ENCODE data around the gene ADD2.

ADD2 gene

GRCh38 chr2:70674636-70675430, 93.2 kb downstream of the ADD2 start:
- Histone ChIP-seq H3K36me3 (ENCODE audit: control insufficient read depth in 4 of 4, insufficient read depth in 4 of 4, low read length in 3 of 4) (no peaks in the 10 kb centered on the region), H3K9me3 (ENCODE audit: control extremely low read depth in 1 of 5, control insufficient read depth in 4 of 5, insufficient read depth in 2 of 5, low read depth in 1 of 5, low read length in 4 of 5) (no peaks in the 10 kb centered on the region), H3K27me3 (replicated peaks in 2 of 5; ENCODE audit: control insufficient read depth in 4 of 5, insufficient read depth in 5 of 5, low read length in 4 of 5) (no peaks in the 10 kb centered on the region), H3K4me1 (ENCODE audit: control extremely low read depth in 1 of 4, control insufficient read depth in 4 of 4, insufficient read depth in 4 of 4, low read length in 3 of 4) (no peaks in the 10 kb centered on the region), H3K4me3 (ENCODE audit: control insufficient read depth in 1 of 7, extremely low read depth in 1 of 7, insufficient read depth in 4 of 7, low read depth in 2 of 7, low read length in 6 of 7) (no peak overlapping the region), H3K27ac (ENCODE audit: insufficient read depth in 1 of 2, low read depth in 1 of 2, low read length in 2 of 2, poor library complexity in 1 of 2, severe bottlenecking in 2 of 2) (no peak overlapping the region)
- ChIA-PET CTCF (interaction anchor here (0.8 to 1.8 kb wide), 3 partner anchors 12 to 27 kb away, joined by 3 to 8 read pairs (median 3); no protein-coding TSS in a partner anchor), POLR2A (no interaction called here)
- WGBS (ENCODE audit: insufficient coverage), result 98% methylated on average over 10 of the region's 11 CpGs
- DNase-seq, result no peak

GRCh38 chr2:70673041-70673647, 94.9 kb downstream of the ADD2 start:
- POLR2A ChIA-PET, result no interaction called here
- H3K36me3 ChIP-seq (ENCODE audit: control insufficient read depth in 4 of 4, insufficient read depth in 4 of 4, low read length in 3 of 4), result no peaks in the 10 kb centered on the region
- CTCF ChIA-PET, result interaction anchor here (0.7 to 1.8 kb wide), 3 partner anchors 13 to 14 kb away, joined by 4 to 8 read pairs (median 4); no protein-coding TSS in a partner anchor

GRCh38 chr2:70671092-70671675, 96.8 kb downstream of the ADD2 start:
- no peak for DNase-seq
- Histone ChIP-seq H3K27me3 (replicated peaks in 2 of 5; ENCODE audit: control insufficient read depth in 4 of 5, insufficient read depth in 5 of 5, low read length in 4 of 5) (peaks cover 0 to 2% (median 0%) of the 10 kb centered on the region in 5 experiments), H3K4me3 (ENCODE audit: control insufficient read depth in 1 of 7, extremely low read depth in 1 of 7, insufficient read depth in 4 of 7, low read depth in 2 of 7, low read length in 6 of 7) (no peak overlapping the region), H3K9me3 (ENCODE audit: control extremely low read depth in 1 of 5, control insufficient read depth in 4 of 5, insufficient read depth in 2 of 5, low read depth in 1 of 5, low read length in 4 of 5) (no peaks in the 10 kb centered on the region), H3K36me3 (ENCODE audit: control insufficient read depth in 4 of 4, insufficient read depth in 4 of 4, low read length in 3 of 4) (no peaks in the 10 kb centered on the region), H3K4me1 (ENCODE audit: control extremely low read depth in 1 of 4, control insufficient read depth in 4 of 4, insufficient read depth in 4 of 4, low read length in 3 of 4) (no peaks in the 10 kb centered on the region), H3K27ac (ENCODE audit: insufficient read depth in 1 of 2, low read depth in 1 of 2, low read length in 2 of 2, poor library complexity in 1 of 2, severe bottlenecking in 2 of 2) (no peak overlapping the region)
- 100% methylated on average over 4 of the region's 7 CpGs for WGBS (ENCODE audit: insufficient coverage)
- CTCF ChIA-PET, result interaction anchor here (1.5 to 1.6 kb wide), 2 partner anchors 15 kb away, joined by 5 to 10 read pairs; no protein-coding TSS in a partner anchor
- POLR2A ChIA-PET, result no interaction called here

More at GRCh38 chr2:70673041-70673647, 94.9 kb downstream of the ADD2 start:
- WGBS (ENCODE audit: insufficient coverage), result 97% methylated on average over 7 of the region's 7 CpGs
- no peak overlapping the region for H3K4me3 ChIP-seq (ENCODE audit: control insufficient read depth in 1 of 7, extremely low read depth in 1 of 7, insufficient read depth in 4 of 7, low read depth in 2 of 7, low read length in 6 of 7)
- no peaks in the 10 kb centered on the region for H3K9me3 ChIP-seq (ENCODE audit: control extremely low read depth in 1 of 5, control insufficient read depth in 4 of 5, insufficient read depth in 2 of 5, low read depth in 1 of 5, low read length in 4 of 5)
- no peak overlapping the region for H3K27ac ChIP-seq (ENCODE audit: insufficient read depth in 1 of 2, low read depth in 1 of 2, low read length in 2 of 2, poor library complexity in 1 of 2, severe bottlenecking in 2 of 2)
- DNase-seq, result no peak
- H3K4me1 ChIP-seq (ENCODE audit: control extremely low read depth in 1 of 4, control insufficient read depth in 4 of 4, insufficient read depth in 4 of 4, low read length in 3 of 4), result no peaks in the 10 kb centered on the region
- H3K27me3 ChIP-seq (replicated peaks in 2 of 5; ENCODE audit: control insufficient read depth in 4 of 5, insufficient read depth in 5 of 5, low read length in 4 of 5), result no peaks in the 10 kb centered on the region

- peaks cover 0 to 2% (median 0%) of the 10 kb centered on the region in 5 experiments for H3K27me3 ChIP-seq (replicated peaks in 2 of 5; ENCODE audit: control insufficient read depth in 4 of 5, insufficient read depth in 5 of 5, low read length in 4 of 5)
- POLR2A ChIA-PET, result no interaction called here
- H3K9me3 ChIP-seq (ENCODE audit: control extremely low read depth in 1 of 5, control insufficient read depth in 4 of 5, insufficient read depth in 2 of 5, low read depth in 1 of 5, low read length in 4 of 5), result no peaks in the 10 kb centered on the region
- H3K36me3 ChIP-seq (ENCODE audit: control insufficient read depth in 4 of 4, insufficient read depth in 4 of 4, low read length in 3 of 4), result no peaks in the 10 kb centered on the region
- no peak overlapping the region for H3K4me3 ChIP-seq (ENCODE audit: control insufficient read depth in 1 of 7, extremely low read depth in 1 of 7, insufficient read depth in 4 of 7, low read depth in 2 of 7, low read length in 6 of 7)
- no peak overlapping the region for H3K27ac ChIP-seq (ENCODE audit: insufficient read depth in 1 of 2, low read depth in 1 of 2, low read length in 2 of 2, poor library complexity in 1 of 2, severe bottlenecking in 2 of 2)
- DNase-seq, result no peak
- WGBS (ENCODE audit: insufficient coverage), result no CpG with 5 or more reads among the region's 3 CpGs
- H3K4me1 ChIP-seq (ENCODE audit: control extremely low read depth in 1 of 4, control insufficient read depth in 4 of 4, insufficient read depth in 4 of 4, low read length in 3 of 4), result no peaks in the 10 kb centered on the region
- CTCF ChIA-PET, result interaction anchor here (1.6 to 2.5 kb wide), 2 partner anchors 9 to 15 kb away, joined by 10 read pairs; no protein-coding TSS in a partner anchor
Observed at GRCh38 chr2:70670626-70671025, 97.4 kb downstream of the ADD2 start.

GRCh38 chr2:70670202-70670601, 97.8 kb downstream of the ADD2 start:
- Histone ChIP-seq H3K27me3 (replicated peaks in 2 of 5; ENCODE audit: control insufficient read depth in 4 of 5, insufficient read depth in 5 of 5, low read length in 4 of 5) (peaks cover 0 to 2% (median 0%) of the 10 kb centered on the region in 5 experiments), H3K27ac (ENCODE audit: insufficient read depth in 1 of 2, low read depth in 1 of 2, low read length in 2 of 2, poor library complexity in 1 of 2, severe bottlenecking in 2 of 2) (no peak overlapping the region), H3K36me3 (ENCODE audit: control insufficient read depth in 4 of 4, insufficient read depth in 4 of 4, low read length in 3 of 4) (no peaks in the 10 kb centered on the region), H3K4me3 (ENCODE audit: control insufficient read depth in 1 of 7, extremely low read depth in 1 of 7, insufficient read depth in 4 of 7, low read depth in 2 of 7, low read length in 6 of 7) (no peak overlapping the region), H3K4me1 (ENCODE audit: control extremely low read depth in 1 of 4, control insufficient read depth in 4 of 4, insufficient read depth in 4 of 4, low read length in 3 of 4) (no peaks in the 10 kb centered on the region), H3K9me3 (ENCODE audit: control extremely low read depth in 1 of 5, control insufficient read depth in 4 of 5, insufficient read depth in 2 of 5, low read depth in 1 of 5, low read length in 4 of 5) (no peaks in the 10 kb centered on the region)
- WGBS (ENCODE audit: insufficient coverage), result 100% methylated on average over 1 of the region's 1 CpG
- ChIA-PET POLR2A (no interaction called here), CTCF (interaction anchor here (1.6 to 2.5 kb wide), 2 partner anchors 10 to 14 kb away, joined by 10 read pairs; no protein-coding TSS in a partner anchor)
- no peak for DNase-seq

- H3K9me3 ChIP-seq (ENCODE audit: control extremely low read depth in 1 of 5, control insufficient read depth in 4 of 5, insufficient read depth in 2 of 5, low read depth in 1 of 5, low read length in 4 of 5), result no peaks in the 10 kb centered on the region
- no peaks in the 10 kb centered on the region for H3K36me3 ChIP-seq (ENCODE audit: control insufficient read depth in 4 of 4, insufficient read depth in 4 of 4, low read length in 3 of 4)
- no peak overlapping the region for H3K4me3 ChIP-seq (ENCODE audit: control insufficient read depth in 1 of 7, extremely low read depth in 1 of 7, insufficient read depth in 4 of 7, low read depth in 2 of 7, low read length in 6 of 7)
- POLR2A ChIA-PET, result no interaction called here
- no peak overlapping the region for H3K27ac ChIP-seq (ENCODE audit: insufficient read depth in 1 of 2, low read depth in 1 of 2, low read length in 2 of 2, poor library complexity in 1 of 2, severe bottlenecking in 2 of 2)
- no peaks in the 10 kb centered on the region for H3K4me1 ChIP-seq (ENCODE audit: control extremely low read depth in 1 of 4, control insufficient read depth in 4 of 4, insufficient read depth in 4 of 4, low read length in 3 of 4)
- CTCF ChIA-PET, result interaction anchor here (1.0 to 2.5 kb wide), 4 partner anchors 11 to 17 kb away, joined by 3 to 10 read pairs (median 5); no protein-coding TSS in a partner anchor
- peaks cover 0 to 2% (median 0%) of the 10 kb centered on the region in 5 experiments for H3K27me3 ChIP-seq (replicated peaks in 2 of 5; ENCODE audit: control insufficient read depth in 4 of 5, insufficient read depth in 5 of 5, low read length in 4 of 5)
- WGBS (ENCODE audit: insufficient coverage), result 97% methylated on average over 4 of the region's 4 CpGs
- DNase-seq, result no peak
Observed at GRCh38 chr2:70668911-70669310, 99.1 kb downstream of the ADD2 start.

Data from common myeloid progenitor, CD34-positive (primary cell).